Measurements from ENCODE around the gene ERO1A. TPM values are rescaled to one million over a fixed set of nuclear protein-coding genes. Genes with fewer than 3 reads are reported as not detected.

Gene ERO1A
- total RNA-seq, 1 experiment from 2014 or later, result 118 TPM

DNA sequence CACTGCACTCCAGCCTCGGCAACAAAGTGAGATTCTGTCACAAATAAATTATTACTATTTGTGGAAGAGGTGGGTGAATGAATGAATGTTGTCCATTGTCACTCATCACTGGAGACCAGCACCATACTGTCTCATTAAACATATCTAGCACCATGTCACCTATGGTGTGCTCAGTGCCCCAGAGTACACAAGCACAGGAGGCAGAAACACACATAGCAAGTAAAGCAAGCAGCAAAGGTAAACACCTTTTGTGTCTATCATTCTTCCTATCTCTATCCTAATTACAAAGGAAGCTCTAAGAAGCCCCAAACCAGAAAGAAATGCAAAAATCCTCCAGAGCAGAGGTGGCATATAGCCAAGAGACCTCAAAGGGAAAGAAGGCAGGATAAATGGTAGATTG lies 9.2 kb downstream of the ERO1A start:
- no peaks in the 10 kb centered on the region for H3K9me3 ChIP-seq (ENCODE audit: control insufficient read depth in 1 of 2, insufficient read depth in 1 of 2, low read depth in 1 of 2, low read length in 2 of 2)
- ChIA-PET RAD21 (ENCODE audit: low non-redundant PET in 1 of 2, low total read pairs in 2 of 2, uncharacterized antibody in 2 of 2, unreplicated experiment in 2 of 2) (no interaction called here), CTCF (no interaction called here), POLR2A (no interaction called here)
- no peaks in the 10 kb centered on the region for H3K9me2 ChIP-seq (ENCODE audit: insufficient read depth)
- intact Hi-C loops (cut with micrococcal nuclease), result no loop called here
- no peak overlapping the region for H3K27ac ChIP-seq (ENCODE audit: low read depth, low read length)
- BruUV-seq (replicated peaks), result no TSS peak
- H3K36me3 ChIP-seq (ENCODE audit: control insufficient read depth in 1 of 2, insufficient read depth in 2 of 2, low read length in 2 of 2), result peaks cover under 1 to 10% of the 10 kb centered on the region in 2 experiments; a peak in 1 of 4 replicates
- peaks cover 98% of the 10 kb centered on the region for H3K79me2 ChIP-seq (ENCODE audit: insufficient read depth, low read length)
- H3K4me2 ChIP-seq (ENCODE audit: low read length), result no peak overlapping the region
- no peak for TF ChIP-seq FOSL1 (IDR thresholded peaks at IDR 0.05; ENCODE audit: low read depth)
- no peak for TF ChIP-seq EZH2 (IDR thresholded peaks at IDR 0.05)
- TF ChIP-seq ZFX (IDR thresholded peaks at IDR 0.05), result no peak
- no peak for TF ChIP-seq SP1 (IDR thresholded peaks at IDR 0.05; ENCODE audit: low read depth)
- H4K20me1 ChIP-seq (ENCODE audit: insufficient read depth), result peaks cover 11% of the 10 kb centered on the region; the same call in 1 of the 2 replicates
- H2AFZ ChIP-seq (ENCODE audit: low read depth, low read length, poor library complexity, severe bottlenecking), result no peak overlapping the region
- H3K4me1 ChIP-seq (ENCODE audit: control insufficient read depth in 1 of 2, insufficient read depth in 2 of 2, low read length in 2 of 2), result peaks cover 5 to 10% of the 10 kb centered on the region in 2 experiments; a peak in 2 of 4 replicates
- no peaks in the 10 kb centered on the region for H3K27me3 ChIP-seq (ENCODE audit: insufficient read depth, low read length)
- DNase-seq (ENCODE audit: low read depth, low spot score) (no peak), ATAC-seq (no peak)
- H3K4me3 ChIP-seq (replicated peaks in 1 of 2; ENCODE audit: low read depth in 1 of 2, low read length in 2 of 2), result no peak overlapping the region
- H3K9ac ChIP-seq (ENCODE audit: low read length), result no peak overlapping the region

DNA sequence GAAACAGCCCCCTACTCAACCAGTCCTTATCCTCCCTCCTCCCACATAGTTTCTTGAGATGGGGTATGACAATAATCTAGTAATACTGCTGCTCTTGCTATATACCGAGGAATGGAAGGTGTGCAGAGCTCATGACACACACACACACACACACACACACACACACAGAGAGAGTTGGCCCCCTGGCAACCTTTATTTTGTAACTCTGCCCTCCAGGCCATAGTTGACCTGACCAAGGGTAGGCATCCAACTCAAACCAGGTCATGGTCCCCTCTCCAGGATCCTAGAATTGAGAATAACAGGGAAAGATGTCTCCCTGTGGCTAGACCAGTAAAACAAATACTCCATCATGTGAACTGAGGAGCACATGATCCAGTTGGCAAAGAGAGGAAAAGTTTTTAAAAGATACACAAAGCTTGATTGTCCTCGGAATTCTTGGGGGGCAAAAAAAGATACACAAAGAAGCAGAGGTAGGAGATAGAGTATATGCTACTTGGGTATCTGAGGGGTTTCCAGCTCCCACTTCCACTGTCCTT lies 11.3 kb downstream of the ERO1A start:
- POLR2A ChIA-PET, result interaction anchor here (0.9 kb wide), 1 partner anchor 11 kb away, joined by 3 read pairs; the partner anchor contains the start of gene ERO1A

More for the DNA sequence above, 11.3 kb downstream of the ERO1A start:
- no peak for DNase-seq (ENCODE audit: low read depth, low spot score)
- no peak; the same call in 1 of the 2 replicates for ATAC-seq
- ChIA-PET RAD21 (ENCODE audit: low non-redundant PET in 1 of 2, low total read pairs in 2 of 2, uncharacterized antibody in 2 of 2, unreplicated experiment in 2 of 2) (no interaction called here), CTCF (no interaction called here)
- Histone ChIP-seq H3K4me1 (ENCODE audit: control insufficient read depth in 1 of 2, insufficient read depth in 2 of 2, low read length in 2 of 2) (peaks cover 5 to 8% of the 10 kb centered on the region in 2 experiments; a peak in 2 of 4 replicates), H3K4me2 (ENCODE audit: low read length) (no peak overlapping the region), H3K4me3 (replicated peaks in 1 of 2; ENCODE audit: low read depth in 1 of 2, low read length in 2 of 2) (no peak overlapping the region), H3K27ac (ENCODE audit: low read depth, low read length) (no peak overlapping the region), H3K79me2 (ENCODE audit: insufficient read depth, low read length) (peaks cover 86% of the 10 kb centered on the region), H3K36me3 (ENCODE audit: control insufficient read depth in 1 of 2, insufficient read depth in 2 of 2, low read length in 2 of 2) (peaks cover 7 to 19% of the 10 kb centered on the region in 2 experiments; a peak in 3 of 4 replicates), H3K9me3 (ENCODE audit: control insufficient read depth in 1 of 2, insufficient read depth in 1 of 2, low read depth in 1 of 2, low read length in 2 of 2) (no peaks in the 10 kb centered on the region), H4K20me1 (ENCODE audit: insufficient read depth) (peaks cover 4% of the 10 kb centered on the region; the same call in 1 of the 2 replicates), H3K9ac (ENCODE audit: low read length) (no peak overlapping the region), H3K27me3 (ENCODE audit: insufficient read depth, low read length) (no peaks in the 10 kb centered on the region), H2AFZ (ENCODE audit: low read depth, low read length, poor library complexity, severe bottlenecking) (no peak overlapping the region), H3K9me2 (ENCODE audit: insufficient read depth) (no peaks in the 10 kb centered on the region)
- TF ChIP-seq CBX3 (IDR thresholded peaks at IDR 0.05; ENCODE audit: low read depth), result no peak
- no peak for TF ChIP-seq ELF1 (IDR thresholded peaks at IDR 0.05; ENCODE audit: borderline replicate concordance, low read depth)
- TF ChIP-seq RAD21 (IDR thresholded peaks at IDR 0.05; ENCODE audit: low read depth), result no peak
- no peak for TF ChIP-seq EGR1 (IDR thresholded peaks at IDR 0.05; ENCODE audit: low read depth)
- TF ChIP-seq FOSL1 (IDR thresholded peaks at IDR 0.05; ENCODE audit: low read depth), result no peak
- TF ChIP-seq ZNF274 (IDR thresholded peaks at IDR 0.05; ENCODE audit: low read depth, low read length), result no peak
- TF ChIP-seq ZFX (IDR thresholded peaks at IDR 0.05), result no peak
- no peak for TF ChIP-seq SRF (IDR thresholded peaks at IDR 0.05; ENCODE audit: low read depth)
- no peak for TF ChIP-seq POLR2AphosphoS5 (IDR thresholded peaks at IDR 0.05; ENCODE audit: low read depth, low read length)
- TF ChIP-seq MAX (IDR thresholded peaks at IDR 0.05), result no peak
- TF ChIP-seq SIN3A (IDR thresholded peaks at IDR 0.05; ENCODE audit: low read depth), result no peak
- TF ChIP-seq ZBTB33 (IDR thresholded peaks at IDR 0.05; ENCODE audit: extremely low read depth, insufficient replicate concordance, low read length), result no peak
- BruUV-seq (replicated peaks), result no TSS peak
- intact Hi-C loops (cut with micrococcal nuclease), result no loop called here
